ENCODE results near the gene ZNF536.

GRCh38 chr19:30551271-30551670, 179.1 kb downstream of the ZNF536 start:
- TF ChIP-seq CTCF (IDR thresholded peaks at IDR 0.05; ENCODE audit: low read length) (no peak), EZH2 (optimal IDR thresholded peaks at IDR 0.05; ENCODE audit: low read depth, low read length) (no peak), EZH2phosphoT487 (IDR thresholded peaks at IDR 0.05; ENCODE audit: low read length) (no peak)
